K562 (cell line): ENCODE measurements around the gene BZW2. TPM values are rescaled to one million over a fixed set of nuclear protein-coding genes. Genes with fewer than 3 reads are reported as not detected.
A peak's percentile ranks its signal among the peaks of the same experiment; 100 is the strongest.

Experiments
- POU5F1 ChIP-seq: fragments of 150-350 bp; IDR thresholded peaks from 2 replicates; pipeline ENCODE4 v1.6.1; 2014; ENCODE audit warnings: borderline replicate concordance, low read length, low read depth, mild to moderate bottlenecking; ENCODE audit not compliant: partially characterized antibody
- SRSF1 ChIP-seq: fragments of 200-400 bp; formaldehyde crosslinking; IDR thresholded peaks from 2 replicates; pipeline ENCODE4 v1.6.1; 2017; ENCODE audit warnings: mild to moderate bottlenecking, low read depth, low read length, moderate library complexity
- ZNF184 ChIP-seq: sonication (generic); formaldehyde crosslinking; IDR thresholded peaks from 2 replicates; pipeline ENCODE4 v1.5.0; 2020; ENCODE audit warnings: missing genetic modification reagents
- ZNF197 ChIP-seq: fragments of 200-800 bp; sonication (Bioruptor generic); IDR thresholded peaks from 2 replicates; pipeline ENCODE4 v1.6.1; 2016; ENCODE audit warnings: low read depth, missing genetic modification characterization, missing compliant biosample characterization
- ZNF212 ChIP-seq: fragments of 450-650 bp; formaldehyde crosslinking; IDR thresholded peaks from 2 replicates; pipeline ENCODE4 v1.4.0; 2020; ENCODE audit warnings: mild to moderate bottlenecking
- ZNF586 ChIP-seq: fragments of 450-650 bp; formaldehyde crosslinking; conservative IDR thresholded peaks from 2 replicates; pipeline ENCODE4 v1.4.0; 2020; ENCODE audit warnings: mild to moderate bottlenecking, moderate library complexity
- ZNF668 ChIP-seq: fragments of 250-450 bp; sonication (Bioruptor Pico); IDR thresholded peaks from 2 replicates; pipeline ENCODE4 v1.8.0; 2022; ENCODE audit warnings: mild to moderate bottlenecking, inconsistent platforms
- ZNF699 ChIP-seq: fragments of 250-450 bp; sonication (Bioruptor Pico); IDR thresholded peaks from 2 replicates; pipeline ENCODE4 v1.8.0; 2021; ENCODE audit warnings: mild to moderate bottlenecking, moderate library complexity; ENCODE audit not compliant: insufficient replicate concordance
- polyA plus RNA-seq, 8 experiments: library from polyadenylated mRNA; depleted of rRNA in 4 of 8; stranded (reverse) in 5 of 8; unstranded in 3 of 8; fragments of >200 nt; fragmentation: Nextera tagmentation in 2 of 8; fragmentation: Illumina TruSeq in 1 of 8; extraction: Ambion mirVana in 2 of 8; extraction: Trizol in 1 of 8; gene quantifications; 2 replicates each; pipeline versions ENCODE4 v1.2.1 to v1.2.3, GENCODE V29; 2011 to 2014; ENCODE audit warnings: inconsistent platforms in 1 of 8, missing spikeins in 1 of 8
- total RNA-seq, 7 experiments: library from RNA; depleted of rRNA in 6 of 7; stranded (reverse); fragments of >200 nt in 6 of 7; fragmentation: Illumina TruSeq in 2 of 7; extraction: Trizol in 2 of 7; gene quantifications; 2 replicates each; pipeline versions ENCODE4 v1.2.1 to v1.2.3, GENCODE V29; 2011 to 2021; ENCODE audit warnings: low replicate concordance in 1 of 7
- TF ChIP-seq, protein P1 (sequence below): fragments of 250-450 bp; sonication (Bioruptor Pico); IDR thresholded peaks from 2 replicates; pipeline ENCODE4 v1.9.0; 2021; ENCODE audit warnings: mild to moderate bottlenecking, inconsistent platforms
- TF ChIP-seq, protein P2 (sequence below): fragments of 450-650 bp; formaldehyde crosslinking; IDR thresholded peaks from 2 replicates; pipeline ENCODE4 v1.4.0; 2022; ENCODE audit warnings: missing genetic modification characterization
- TF ChIP-seq, protein P3 (sequence below): fragments of 450-650 bp; IDR thresholded peaks from 2 replicates; pipeline ENCODE4 v1.6.1; 2016
- TF ChIP-seq, protein P4 (sequence below): IDR thresholded peaks from 3 replicates; pipeline ENCODE4 v1.6.1; 2011; ENCODE audit warnings: borderline replicate concordance, mild to moderate bottlenecking, moderate library complexity; ENCODE audit not compliant: insufficient read length; ENCODE audit errors: extremely low read depth
- TF ChIP-seq, protein P5 (sequence below): sonication (generic); formaldehyde crosslinking; IDR thresholded peaks from 2 replicates; pipeline ENCODE4 v1.8.1; 2022; ENCODE audit warnings: missing genetic modification reagents
- TF ChIP-seq, protein P6 (sequence below): fragments of 150-350 bp; conservative IDR thresholded peaks from 2 replicates; pipeline ENCODE4 v1.6.1; 2014; ENCODE audit warnings: low read length

The BZW2 gene
- total and polyA plus RNA-seq, 9 of the 15 experiments (the other 6 are each of a cell fraction or from before 2014, with no cell fraction given), result 140 to 316 (median 173) TPM

DNA sequence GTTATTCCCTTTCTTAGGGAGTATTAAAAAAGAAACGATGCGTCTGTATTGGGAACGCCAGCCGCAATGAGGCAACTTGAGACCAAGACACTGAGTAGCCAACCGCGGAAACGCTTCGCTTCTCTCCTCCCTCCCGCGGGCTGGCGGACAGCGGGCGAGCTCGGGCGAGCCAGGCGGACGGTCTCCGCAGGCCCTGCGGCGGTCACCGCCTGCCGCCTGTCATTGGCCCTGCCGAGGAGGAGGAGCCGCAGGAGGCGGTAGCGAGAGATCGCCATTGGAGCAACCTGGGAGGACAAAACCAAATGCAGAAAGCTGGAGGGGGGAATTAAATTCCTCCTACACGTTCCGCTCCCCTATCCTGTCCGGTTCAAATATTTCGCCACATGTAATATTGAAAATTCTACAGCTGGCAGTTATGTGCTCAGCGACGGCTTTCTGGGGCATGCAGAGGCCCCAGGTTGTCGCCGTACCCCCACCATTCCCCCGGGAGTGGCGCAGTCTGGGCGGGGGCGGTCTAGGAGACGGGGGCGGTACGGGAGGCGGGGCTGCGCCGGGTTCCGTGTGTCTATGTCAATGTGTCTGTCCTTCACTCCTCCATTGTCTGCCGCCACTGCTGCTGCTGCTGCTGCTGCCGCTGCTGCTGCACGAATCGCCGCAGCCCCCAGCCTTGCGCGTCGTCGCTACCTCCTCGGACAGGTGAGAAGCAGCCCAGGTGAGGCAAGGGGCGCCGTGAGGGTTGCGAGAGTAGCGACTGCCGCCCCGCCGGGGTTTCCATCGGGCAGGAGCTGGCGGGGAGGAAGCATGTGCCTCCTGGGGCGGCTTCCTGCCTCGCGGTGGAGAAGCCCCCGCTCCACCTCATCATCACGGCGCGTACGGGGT, at the start of gene BZW2, which contains the start of gene ANKMY2 (continued):
- TF ChIP-seq, protein P1, sequence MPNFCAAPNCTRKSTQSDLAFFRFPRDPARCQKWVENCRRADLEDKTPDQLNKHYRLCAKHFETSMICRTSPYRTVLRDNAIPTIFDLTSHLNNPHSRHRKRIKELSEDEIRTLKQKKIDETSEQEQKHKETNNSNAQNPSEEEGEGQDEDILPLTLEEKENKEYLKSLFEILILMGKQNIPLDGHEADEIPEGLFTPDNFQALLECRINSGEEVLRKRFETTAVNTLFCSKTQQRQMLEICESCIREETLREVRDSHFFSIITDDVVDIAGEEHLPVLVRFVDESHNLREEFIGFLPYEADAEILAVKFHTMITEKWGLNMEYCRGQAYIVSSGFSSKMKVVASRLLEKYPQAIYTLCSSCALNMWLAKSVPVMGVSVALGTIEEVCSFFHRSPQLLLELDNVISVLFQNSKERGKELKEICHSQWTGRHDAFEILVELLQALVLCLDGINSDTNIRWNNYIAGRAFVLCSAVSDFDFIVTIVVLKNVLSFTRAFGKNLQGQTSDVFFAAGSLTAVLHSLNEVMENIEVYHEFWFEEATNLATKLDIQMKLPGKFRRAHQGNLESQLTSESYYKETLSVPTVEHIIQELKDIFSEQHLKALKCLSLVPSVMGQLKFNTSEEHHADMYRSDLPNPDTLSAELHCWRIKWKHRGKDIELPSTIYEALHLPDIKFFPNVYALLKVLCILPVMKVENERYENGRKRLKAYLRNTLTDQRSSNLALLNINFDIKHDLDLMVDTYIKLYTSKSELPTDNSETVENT (CRISPR knock-in tag), result peak; percentile 87
- TF ChIP-seq, protein P2, sequence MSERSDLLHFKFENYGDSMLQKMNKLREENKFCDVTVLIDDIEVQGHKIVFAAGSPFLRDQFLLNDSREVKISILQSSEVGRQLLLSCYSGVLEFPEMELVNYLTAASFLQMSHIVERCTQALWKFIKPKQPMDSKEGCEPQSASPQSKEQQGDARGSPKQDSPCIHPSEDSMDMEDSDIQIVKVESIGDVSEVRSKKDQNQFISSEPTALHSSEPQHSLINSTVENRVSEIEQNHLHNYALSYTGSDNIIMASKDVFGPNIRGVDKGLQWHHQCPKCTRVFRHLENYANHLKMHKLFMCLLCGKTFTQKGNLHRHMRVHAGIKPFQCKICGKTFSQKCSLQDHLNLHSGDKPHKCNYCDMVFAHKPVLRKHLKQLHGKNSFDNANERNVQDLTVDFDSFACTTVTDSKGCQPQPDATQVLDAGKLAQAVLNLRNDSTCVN (CRISPR knock-in tag), result peak; percentile 75
- TF ChIP-seq, protein P3, sequence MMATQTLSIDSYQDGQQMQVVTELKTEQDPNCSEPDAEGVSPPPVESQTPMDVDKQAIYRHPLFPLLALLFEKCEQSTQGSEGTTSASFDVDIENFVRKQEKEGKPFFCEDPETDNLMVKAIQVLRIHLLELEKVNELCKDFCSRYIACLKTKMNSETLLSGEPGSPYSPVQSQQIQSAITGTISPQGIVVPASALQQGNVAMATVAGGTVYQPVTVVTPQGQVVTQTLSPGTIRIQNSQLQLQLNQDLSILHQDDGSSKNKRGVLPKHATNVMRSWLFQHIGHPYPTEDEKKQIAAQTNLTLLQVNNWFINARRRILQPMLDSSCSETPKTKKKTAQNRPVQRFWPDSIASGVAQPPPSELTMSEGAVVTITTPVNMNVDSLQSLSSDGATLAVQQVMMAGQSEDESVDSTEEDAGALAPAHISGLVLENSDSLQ, result peak; percentile 78
- TF ChIP-seq SRSF1 (no peak), ZNF212 (CRISPR knock-in tag) (0 out of 2 replicates have a peak, but pooled peaks have one; percentile 44), ZNF197 (CRISPR knock-in tag) (no peak), ZNF668 (no peak), ZNF184 (no peak), POU5F1 (no peak), ZNF586 (CRISPR knock-in tag) (no peak), ZNF699 (CRISPR knock-in tag) (no peak)
- TF ChIP-seq, protein P4, sequence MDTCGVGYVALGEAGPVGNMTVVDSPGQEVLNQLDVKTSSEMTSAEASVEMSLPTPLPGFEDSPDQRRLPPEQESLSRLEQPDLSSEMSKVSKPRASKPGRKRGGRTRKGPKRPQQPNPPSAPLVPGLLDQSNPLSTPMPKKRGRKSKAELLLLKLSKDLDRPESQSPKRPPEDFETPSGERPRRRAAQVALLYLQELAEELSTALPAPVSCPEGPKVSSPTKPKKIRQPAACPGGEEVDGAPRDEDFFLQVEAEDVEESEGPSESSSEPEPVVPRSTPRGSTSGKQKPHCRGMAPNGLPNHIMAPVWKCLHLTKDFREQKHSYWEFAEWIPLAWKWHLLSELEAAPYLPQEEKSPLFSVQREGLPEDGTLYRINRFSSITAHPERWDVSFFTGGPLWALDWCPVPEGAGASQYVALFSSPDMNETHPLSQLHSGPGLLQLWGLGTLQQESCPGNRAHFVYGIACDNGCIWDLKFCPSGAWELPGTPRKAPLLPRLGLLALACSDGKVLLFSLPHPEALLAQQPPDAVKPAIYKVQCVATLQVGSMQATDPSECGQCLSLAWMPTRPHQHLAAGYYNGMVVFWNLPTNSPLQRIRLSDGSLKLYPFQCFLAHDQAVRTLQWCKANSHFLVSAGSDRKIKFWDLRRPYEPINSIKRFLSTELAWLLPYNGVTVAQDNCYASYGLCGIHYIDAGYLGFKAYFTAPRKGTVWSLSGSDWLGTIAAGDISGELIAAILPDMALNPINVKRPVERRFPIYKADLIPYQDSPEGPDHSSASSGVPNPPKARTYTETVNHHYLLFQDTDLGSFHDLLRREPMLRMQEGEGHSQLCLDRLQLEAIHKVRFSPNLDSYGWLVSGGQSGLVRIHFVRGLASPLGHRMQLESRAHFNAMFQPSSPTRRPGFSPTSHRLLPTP, result no peak
- TF ChIP-seq, protein P5, sequence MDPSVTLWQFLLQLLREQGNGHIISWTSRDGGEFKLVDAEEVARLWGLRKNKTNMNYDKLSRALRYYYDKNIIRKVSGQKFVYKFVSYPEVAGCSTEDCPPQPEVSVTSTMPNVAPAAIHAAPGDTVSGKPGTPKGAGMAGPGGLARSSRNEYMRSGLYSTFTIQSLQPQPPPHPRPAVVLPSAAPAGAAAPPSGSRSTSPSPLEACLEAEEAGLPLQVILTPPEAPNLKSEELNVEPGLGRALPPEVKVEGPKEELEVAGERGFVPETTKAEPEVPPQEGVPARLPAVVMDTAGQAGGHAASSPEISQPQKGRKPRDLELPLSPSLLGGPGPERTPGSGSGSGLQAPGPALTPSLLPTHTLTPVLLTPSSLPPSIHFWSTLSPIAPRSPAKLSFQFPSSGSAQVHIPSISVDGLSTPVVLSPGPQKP (CRISPR knock-in tag), result no peak
- TF ChIP-seq, protein P6, sequence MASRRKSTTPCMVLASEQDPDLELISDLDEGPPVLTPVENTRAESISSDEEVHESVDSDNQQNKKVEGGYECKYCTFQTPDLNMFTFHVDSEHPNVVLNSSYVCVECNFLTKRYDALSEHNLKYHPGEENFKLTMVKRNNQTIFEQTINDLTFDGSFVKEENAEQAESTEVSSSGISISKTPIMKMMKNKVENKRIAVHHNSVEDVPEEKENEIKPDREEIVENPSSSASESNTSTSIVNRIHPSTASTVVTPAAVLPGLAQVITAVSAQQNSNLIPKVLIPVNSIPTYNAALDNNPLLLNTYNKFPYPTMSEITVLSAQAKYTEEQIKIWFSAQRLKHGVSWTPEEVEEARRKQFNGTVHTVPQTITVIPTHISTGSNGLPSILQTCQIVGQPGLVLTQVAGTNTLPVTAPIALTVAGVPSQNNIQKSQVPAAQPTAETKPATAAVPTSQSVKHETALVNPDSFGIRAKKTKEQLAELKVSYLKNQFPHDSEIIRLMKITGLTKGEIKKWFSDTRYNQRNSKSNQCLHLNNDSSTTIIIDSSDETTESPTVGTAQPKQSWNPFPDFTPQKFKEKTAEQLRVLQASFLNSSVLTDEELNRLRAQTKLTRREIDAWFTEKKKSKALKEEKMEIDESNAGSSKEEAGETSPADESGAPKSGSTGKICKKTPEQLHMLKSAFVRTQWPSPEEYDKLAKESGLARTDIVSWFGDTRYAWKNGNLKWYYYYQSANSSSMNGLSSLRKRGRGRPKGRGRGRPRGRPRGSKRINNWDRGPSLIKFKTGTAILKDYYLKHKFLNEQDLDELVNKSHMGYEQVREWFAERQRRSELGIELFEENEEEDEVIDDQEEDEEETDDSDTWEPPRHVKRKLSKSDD, result no peak
